HepG2 (cell line): ENCODE results near the gene LUC7L2. TPM values are rescaled to one million over a fixed set of nuclear protein-coding genes. Genes with fewer than 3 reads are reported as not detected.

Experiments used
- ATF1 ChIP-seq: IDR thresholded peaks from 2 replicates; pipeline ENCODE4 v1.6.1; 2016; ENCODE audit warnings: mild to moderate bottlenecking, control low read depth
- FOXM1 ChIP-seq: sonication (generic); formaldehyde crosslinking; IDR thresholded peaks from 2 replicates; pipeline ENCODE4 v1.5.0; 2020; ENCODE audit warnings: missing genetic modification reagents
- GLMP ChIP-seq: sonication (generic); formaldehyde crosslinking; IDR thresholded peaks from 2 replicates; pipeline ENCODE4 v1.9.0; 2021; ENCODE audit warnings: missing genetic modification reagents, mild to moderate bottlenecking, borderline replicate concordance
- MLLT10 ChIP-seq: sonication (generic); formaldehyde crosslinking; IDR thresholded peaks from 2 replicates; pipeline ENCODE4 v1.4.0; 2020; ENCODE audit warnings: missing genetic modification reagents
- NCOA2 ChIP-seq: sonication (generic); formaldehyde crosslinking; IDR thresholded peaks from 2 replicates; pipeline ENCODE4 v1.8.0; 2022; ENCODE audit warnings: inconsistent platforms
- NCOA5 ChIP-seq: sonication (generic); formaldehyde crosslinking; IDR thresholded peaks from 2 replicates; pipeline ENCODE4 v1.4.0; 2020; ENCODE audit warnings: missing genetic modification reagents
- NFIB ChIP-seq: sonication (generic); formaldehyde crosslinking; IDR thresholded peaks from 2 replicates; pipeline ENCODE4 v1.9.0; 2021; ENCODE audit warnings: missing genetic modification reagents, mild to moderate bottlenecking, borderline replicate concordance
- PBX3 ChIP-seq: sonication (generic); formaldehyde crosslinking; IDR thresholded peaks from 2 replicates; pipeline ENCODE4 v1.8.1; 2023; ENCODE audit warnings: missing genetic modification reagents, inconsistent platforms, borderline replicate concordance
- RXRA ChIP-seq: sonication (generic); formaldehyde crosslinking; IDR thresholded peaks from 2 replicates; pipeline ENCODE4 v1.5.1; 2020; ENCODE audit warnings: missing genetic modification reagents
- SMYD3 ChIP-seq: sonication (generic); formaldehyde crosslinking; IDR thresholded peaks from 2 replicates; pipeline ENCODE4 v1.8.1; 2023; ENCODE audit warnings: mild to moderate bottlenecking, missing genetic modification reagents
- SNAI1 ChIP-seq: sonication (generic); formaldehyde crosslinking; IDR thresholded peaks from 2 replicates; pipeline ENCODE4 v1.5.0; 2020; ENCODE audit warnings: mild to moderate bottlenecking, missing genetic modification reagents, borderline replicate concordance
- SP5 ChIP-seq: IDR thresholded peaks from 2 replicates; pipeline ENCODE4 v1.6.1; 2016; ENCODE audit warnings: low read depth, borderline replicate concordance
- ZBTB20 ChIP-seq: sonication (generic); formaldehyde crosslinking; IDR thresholded peaks from 2 replicates; pipeline ENCODE4 v1.8.1; 2023; ENCODE audit warnings: missing genetic modification reagents, low read depth, mild to moderate bottlenecking, borderline replicate concordance
- ZFP36 ChIP-seq: fragments of 150-350 bp; IDR thresholded peaks from 2 replicates; pipeline ENCODE4 v1.6.1; 2018; ENCODE audit warnings: borderline replicate concordance, low read length, low read depth; ENCODE audit not compliant: partially characterized antibody
- ZFP90 ChIP-seq: sonication (generic); formaldehyde crosslinking; IDR thresholded peaks from 2 replicates; pipeline ENCODE4 v1.8.0; 2022; ENCODE audit warnings: missing genetic modification reagents, mild to moderate bottlenecking, inconsistent platforms, borderline replicate concordance
- ZNF180 ChIP-seq: sonication (generic); formaldehyde crosslinking; IDR thresholded peaks from 2 replicates; pipeline ENCODE4 v1.4.0; 2020; ENCODE audit warnings: low read depth, missing genetic modification reagents, borderline replicate concordance
- ZNF264 ChIP-seq: sonication (generic); formaldehyde crosslinking; IDR thresholded peaks from 2 replicates; pipeline ENCODE4 v1.4.0; 2020; ENCODE audit warnings: missing genetic modification reagents
- ZNF30 ChIP-seq: sonication (generic); formaldehyde crosslinking; IDR thresholded peaks from 2 replicates; pipeline ENCODE4 v1.5.0; 2020; ENCODE audit warnings: mild to moderate bottlenecking, missing genetic modification reagents
- ZNF510 ChIP-seq: sonication (generic); formaldehyde crosslinking; IDR thresholded peaks from 2 replicates; pipeline ENCODE4 v1.4.0; 2020; ENCODE audit warnings: low read depth, mild to moderate bottlenecking, missing genetic modification reagents
- ZNF550 ChIP-seq: sonication (generic); formaldehyde crosslinking; IDR thresholded peaks from 2 replicates; pipeline ENCODE4 v1.4.0; 2020; ENCODE audit warnings: mild to moderate bottlenecking, missing genetic modification reagents, borderline replicate concordance
- ZNF616 ChIP-seq: sonication (generic); formaldehyde crosslinking; IDR thresholded peaks from 2 replicates; pipeline ENCODE4 v1.5.0; 2020; ENCODE audit warnings: low read depth, mild to moderate bottlenecking, missing genetic modification reagents
- ZNF670 ChIP-seq: sonication (generic); formaldehyde crosslinking; IDR thresholded peaks from 2 replicates; pipeline ENCODE4 v1.8.0; 2022; ENCODE audit warnings: mild to moderate bottlenecking, missing genetic modification reagents, borderline replicate concordance
- polyA plus RNA-seq, 8 experiments: library from polyadenylated mRNA; depleted of rRNA in 3 of 8; stranded (reverse) in 7 of 8; unstranded in 1 of 8; fragments of >200 nt; fragmentation: Illumina TruSeq in 4 of 8; extraction: Trizol in 4 of 8; gene quantifications; 2 replicates each; pipeline versions ENCODE4 v1.2.1 to v1.2.3, GENCODE V29; 2011 to 2016; ENCODE audit warnings: low read depth in 4 of 8, missing spikeins in 1 of 8, mixed read lengths in 1 of 8; ENCODE audit not compliant: insufficient read depth in 1 of 8
- total RNA-seq, 5 experiments: library from RNA; depleted of rRNA; stranded (reverse); fragments of >200 nt; fragmentation: Illumina TruSeq; extraction: Trizol; gene quantifications; 2 replicates each; pipeline ENCODE4 v1.2.3, GENCODE V29; 2016; ENCODE audit warnings: low read depth in 1 of 5
- TF ChIP-seq, protein P1 (sequence below): sonication (generic); formaldehyde crosslinking; IDR thresholded peaks from 2 replicates; pipeline ENCODE4 v1.4.0; 2020; ENCODE audit warnings: missing genetic modification reagents
- TF ChIP-seq, protein P2 (sequence below): sonication (generic); formaldehyde crosslinking; IDR thresholded peaks from 2 replicates; pipeline ENCODE4 v1.5.1; 2020; ENCODE audit warnings: missing genetic modification reagents, mild to moderate bottlenecking, borderline replicate concordance
- TF ChIP-seq, protein P3 (sequence below): sonication (generic); formaldehyde crosslinking; IDR thresholded peaks from 2 replicates; pipeline ENCODE4 v1.4.0; 2020; ENCODE audit warnings: mild to moderate bottlenecking, missing genetic modification reagents

The LUC7L2 gene
- total and polyA plus RNA-seq, 2 of the 13 experiments (the other 11 are each of a cell fraction or from before 2014, with no cell fraction given): 17.9 to 50.7 TPM

DNA sequence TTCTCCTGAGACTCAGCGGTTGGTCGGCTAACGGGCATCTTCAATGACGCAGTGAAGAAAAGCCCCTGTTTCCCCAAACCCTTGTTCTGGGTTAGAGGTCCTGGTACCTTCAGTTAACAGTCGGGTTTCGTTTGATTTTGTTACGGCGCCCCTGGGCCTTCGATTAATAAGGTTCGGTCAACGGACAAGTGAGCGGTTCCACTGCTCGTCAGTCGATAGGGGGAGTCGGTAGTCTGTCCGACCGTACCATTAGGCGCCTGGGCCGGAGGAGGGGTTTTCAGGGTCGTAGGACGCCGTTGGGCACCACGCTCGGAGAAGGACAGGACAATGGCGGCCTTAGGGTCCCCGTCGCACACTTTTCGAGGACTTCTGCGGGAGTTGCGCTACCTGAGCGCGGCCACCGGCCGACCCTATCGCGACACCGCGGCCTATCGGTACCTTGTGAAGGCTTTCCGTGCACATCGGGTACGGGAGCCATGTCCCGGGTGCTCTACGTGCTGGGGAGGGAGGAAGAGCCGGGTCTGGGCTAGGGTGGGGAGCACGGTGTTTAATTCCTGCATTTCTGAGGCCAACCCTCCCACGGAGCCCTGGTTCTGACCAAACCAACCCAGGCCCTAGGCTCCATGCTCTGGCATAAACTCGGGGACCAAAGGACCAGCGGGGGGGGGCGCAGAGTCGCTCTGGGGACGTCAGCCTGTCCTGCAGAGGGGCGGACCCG, 18.5 kb upstream of the LUC7L2 start, which contains the start of gene FMC1 (continued):
- TF ChIP-seq PBX3: peak; percentile 70; the same call in 1 of the 2 replicates
- peak; percentile 56; the same call in 1 of the 2 replicates for TF ChIP-seq RXRA
- TF ChIP-seq ZFP36: no peak
- TF ChIP-seq, protein P1, sequence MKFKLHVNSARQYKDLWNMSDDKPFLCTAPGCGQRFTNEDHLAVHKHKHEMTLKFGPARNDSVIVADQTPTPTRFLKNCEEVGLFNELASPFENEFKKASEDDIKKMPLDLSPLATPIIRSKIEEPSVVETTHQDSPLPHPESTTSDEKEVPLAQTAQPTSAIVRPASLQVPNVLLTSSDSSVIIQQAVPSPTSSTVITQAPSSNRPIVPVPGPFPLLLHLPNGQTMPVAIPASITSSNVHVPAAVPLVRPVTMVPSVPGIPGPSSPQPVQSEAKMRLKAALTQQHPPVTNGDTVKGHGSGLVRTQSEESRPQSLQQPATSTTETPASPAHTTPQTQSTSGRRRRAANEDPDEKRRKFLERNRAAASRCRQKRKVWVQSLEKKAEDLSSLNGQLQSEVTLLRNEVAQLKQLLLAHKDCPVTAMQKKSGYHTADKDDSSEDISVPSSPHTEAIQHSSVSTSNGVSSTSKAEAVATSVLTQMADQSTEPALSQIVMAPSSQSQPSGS: peak; percentile 41; the same call in 1 of the 2 replicates
- TF ChIP-seq ZNF670 (CRISPR knock-in tag): no peak
- no peak for TF ChIP-seq NCOA2 (CRISPR knock-in tag)
- peak; percentile 75 for TF ChIP-seq SMYD3 (CRISPR knock-in tag)
- no peak for TF ChIP-seq ZNF30
- TF ChIP-seq NCOA5 (CRISPR knock-in tag): no peak
- no peak for TF ChIP-seq SP5 (CRISPR knock-in tag)
- peak; percentile 76 for TF ChIP-seq ATF1 (CRISPR knock-in tag)
- TF ChIP-seq, protein P2, sequence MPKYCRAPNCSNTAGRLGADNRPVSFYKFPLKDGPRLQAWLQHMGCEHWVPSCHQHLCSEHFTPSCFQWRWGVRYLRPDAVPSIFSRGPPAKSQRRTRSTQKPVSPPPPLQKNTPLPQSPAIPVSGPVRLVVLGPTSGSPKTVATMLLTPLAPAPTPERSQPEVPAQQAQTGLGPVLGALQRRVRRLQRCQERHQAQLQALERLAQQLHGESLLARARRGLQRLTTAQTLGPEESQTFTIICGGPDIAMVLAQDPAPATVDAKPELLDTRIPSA (CRISPR knock-in tag): no peak
- no peak for TF ChIP-seq NFIB
- TF ChIP-seq ZNF180 (CRISPR knock-in tag): no peak
- TF ChIP-seq, protein P3, sequence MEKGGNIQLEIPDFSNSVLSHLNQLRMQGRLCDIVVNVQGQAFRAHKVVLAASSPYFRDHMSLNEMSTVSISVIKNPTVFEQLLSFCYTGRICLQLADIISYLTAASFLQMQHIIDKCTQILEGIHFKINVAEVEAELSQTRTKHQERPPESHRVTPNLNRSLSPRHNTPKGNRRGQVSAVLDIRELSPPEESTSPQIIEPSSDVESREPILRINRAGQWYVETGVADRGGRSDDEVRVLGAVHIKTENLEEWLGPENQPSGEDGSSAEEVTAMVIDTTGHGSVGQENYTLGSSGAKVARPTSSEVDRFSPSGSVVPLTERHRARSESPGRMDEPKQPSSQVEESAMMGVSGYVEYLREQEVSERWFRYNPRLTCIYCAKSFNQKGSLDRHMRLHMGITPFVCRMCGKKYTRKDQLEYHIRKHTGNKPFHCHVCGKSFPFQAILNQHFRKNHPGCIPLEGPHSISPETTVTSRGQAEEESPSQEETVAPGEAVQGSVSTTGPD (CRISPR knock-in tag): peak; percentile 44; the same call in 1 of the 2 replicates
- no peak for TF ChIP-seq FOXM1 (CRISPR knock-in tag)
- TF ChIP-seq ZNF510 (CRISPR knock-in tag): no peak
- no peak for TF ChIP-seq MLLT10 (CRISPR knock-in tag)
- TF ChIP-seq ZNF550 (CRISPR knock-in tag): peak; percentile 81; the same call in 1 of the 2 replicates
- TF ChIP-seq ZBTB20 (CRISPR knock-in tag): no peak
- TF ChIP-seq SNAI1 (CRISPR knock-in tag): no peak
- TF ChIP-seq ZFP90 (CRISPR knock-in tag): peak; percentile 78; the same call in 1 of the 2 replicates
- no peak; the same call in none of the 2 replicates for TF ChIP-seq ZNF264 (CRISPR knock-in tag)
- no peak for TF ChIP-seq ZNF616 (CRISPR knock-in tag)
- no peak for TF ChIP-seq GLMP (CRISPR knock-in tag)
